ENCODE results near the gene TMEM219. TPM values are rescaled to one million over a fixed set of nuclear protein-coding genes. Genes with fewer than 3 reads are reported as not detected.

Gene TMEM219
- total and polyA plus RNA-seq, 2 donors (not counting 3 experiments of a cell fraction or from before 2014, with no cell fraction given) = 110 to 182 TPM

DNA sequence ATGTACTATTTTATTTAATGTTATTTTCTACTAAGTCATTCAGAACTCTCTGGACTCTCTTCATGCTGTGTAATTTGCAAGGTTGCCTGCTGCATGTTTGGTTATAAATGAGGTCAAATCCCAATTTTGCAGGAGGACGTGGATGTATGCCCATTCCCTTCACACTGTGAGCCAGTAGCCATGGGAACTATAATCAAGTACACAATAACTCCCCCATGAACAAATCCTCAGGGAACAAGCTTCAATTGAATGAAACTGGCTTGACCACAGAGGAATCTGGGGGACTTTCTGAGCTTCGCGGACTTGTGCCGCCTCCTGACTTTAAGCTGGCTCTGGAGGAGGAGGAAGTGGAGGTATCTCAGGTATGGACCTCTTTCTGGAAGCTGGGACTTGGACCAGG, 21.2 kb upstream of the TMEM219 start:
- POLR2A ChIA-PET = interaction anchor here (0.5 to 1.2 kb wide), 2 partner anchors 14 to 52 kb away, joined by 3 read pairs; partner anchors contain the start of gene KCTD13
- H2AFZ ChIP-seq (ENCODE audit: low read depth, low read length) = no peak overlapping the region
- no peaks in the 10 kb centered on the region for H3K36me3 ChIP-seq (ENCODE audit: control insufficient read depth in 2 of 2, extremely low read depth in 1 of 2, insufficient read depth in 2 of 2, low read length in 2 of 2)
- H3K9me3 ChIP-seq (replicated peaks; ENCODE audit: control insufficient read depth, insufficient read depth, low read length) = no peaks in the 10 kb centered on the region
- no peak overlapping the region for H3K27ac ChIP-seq (ENCODE audit: insufficient read depth, low read depth, low read length)
- H3K79me2 ChIP-seq (ENCODE audit: control insufficient read depth, insufficient read depth, low read length) = no peaks in the 10 kb centered on the region
- CTCF ChIA-PET = interaction anchor here (1.3 kb wide), 1 partner anchor 16 kb away, joined by 3 read pairs; no protein-coding TSS in a partner anchor
- H3K4me1 ChIP-seq (ENCODE audit: control insufficient read depth, extremely low read depth, insufficient read depth, low read length) = no peaks in the 10 kb centered on the region
- no TSS peak for BruUV-seq (replicated peaks)
- H3K9me1 ChIP-seq (replicated peaks; ENCODE audit: control insufficient read depth, extremely low read depth, insufficient read depth, low read length) = no peaks in the 10 kb centered on the region
- peaks cover 4 to 5% of the 10 kb centered on the region in 2 experiments for H3K27me3 ChIP-seq (ENCODE audit: control insufficient read depth in 2 of 2, insufficient read depth in 2 of 2, low read length in 2 of 2)
- dilution Hi-C loops (cut with MboI; ENCODE audit: extremely low pct_ligation_motif_present, low sequenced_read_pairs) = no loop called here
- no peak overlapping the region for H3K4me3 ChIP-seq (replicated peaks in 1 of 3; ENCODE audit: insufficient read depth in 1 of 3, low read depth in 1 of 3, low read length in 3 of 3)
- no peak overlapping the region for H3K9ac ChIP-seq (replicated peaks; ENCODE audit: extremely low read depth, insufficient read depth, low read length)
- FAIRE-seq (no peak), DNase-seq (ENCODE audit: low read depth, low spot score) (no peak)
- H4K20me1 ChIP-seq (replicated peaks; ENCODE audit: control insufficient read depth, extremely low read depth, insufficient read depth, low read length) = no peaks in the 10 kb centered on the region
- no peak overlapping the region for H3K4me2 ChIP-seq (ENCODE audit: insufficient read depth, low read length)
- intact Hi-C loops (cut with micrococcal nuclease) = no loop called here
- TF ChIP-seq GATA2 (IDR thresholded peaks at IDR 0.05; ENCODE audit: insufficient read depth, insufficient read length, low read depth, low read length) = no peak
- TF ChIP-seq POLR2AphosphoS5 (IDR thresholded peaks at IDR 0.05; ENCODE audit: insufficient read depth, low read depth, low read length) = no peak
- TF ChIP-seq FOS (IDR thresholded peaks at IDR 0.05; ENCODE audit: borderline replicate concordance, insufficient read depth, low read length) = no peak
- no peak for TF ChIP-seq POLR2A (IDR thresholded peaks at IDR 0.05; ENCODE audit: low read depth, low read length)
- no peak for TF ChIP-seq MYC (IDR thresholded peaks at IDR 0.05; ENCODE audit: low read depth, low read length)
- TF ChIP-seq JUN (IDR thresholded peaks at IDR 0.05; ENCODE audit: borderline replicate concordance, insufficient read depth, insufficient read length, low read depth) = no peak
- TF ChIP-seq, protein P1, sequence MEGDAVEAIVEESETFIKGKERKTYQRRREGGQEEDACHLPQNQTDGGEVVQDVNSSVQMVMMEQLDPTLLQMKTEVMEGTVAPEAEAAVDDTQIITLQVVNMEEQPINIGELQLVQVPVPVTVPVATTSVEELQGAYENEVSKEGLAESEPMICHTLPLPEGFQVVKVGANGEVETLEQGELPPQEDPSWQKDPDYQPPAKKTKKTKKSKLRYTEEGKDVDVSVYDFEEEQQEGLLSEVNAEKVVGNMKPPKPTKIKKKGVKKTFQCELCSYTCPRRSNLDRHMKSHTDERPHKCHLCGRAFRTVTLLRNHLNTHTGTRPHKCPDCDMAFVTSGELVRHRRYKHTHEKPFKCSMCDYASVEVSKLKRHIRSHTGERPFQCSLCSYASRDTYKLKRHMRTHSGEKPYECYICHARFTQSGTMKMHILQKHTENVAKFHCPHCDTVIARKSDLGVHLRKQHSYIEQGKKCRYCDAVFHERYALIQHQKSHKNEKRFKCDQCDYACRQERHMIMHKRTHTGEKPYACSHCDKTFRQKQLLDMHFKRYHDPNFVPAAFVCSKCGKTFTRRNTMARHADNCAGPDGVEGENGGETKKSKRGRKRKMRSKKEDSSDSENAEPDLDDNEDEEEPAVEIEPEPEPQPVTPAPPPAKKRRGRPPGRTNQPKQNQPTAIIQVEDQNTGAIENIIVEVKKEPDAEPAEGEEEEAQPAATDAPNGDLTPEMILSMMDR (IDR thresholded peaks at IDR 0.05; ENCODE audit: extremely low read depth in 1 of 2, insufficient read depth in 1 of 2, low read depth in 1 of 2, low read length in 2 of 2) = no peak
- TF ChIP-seq, protein P2, sequence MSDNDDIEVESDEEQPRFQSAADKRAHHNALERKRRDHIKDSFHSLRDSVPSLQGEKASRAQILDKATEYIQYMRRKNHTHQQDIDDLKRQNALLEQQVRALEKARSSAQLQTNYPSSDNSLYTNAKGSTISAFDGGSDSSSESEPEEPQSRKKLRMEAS (IDR thresholded peaks at IDR 0.05; ENCODE audit: insufficient read depth, insufficient read length) = no peak
- no peak for TF ChIP-seq EZH2 (IDR thresholded peaks at IDR 0.05; ENCODE audit: borderline replicate concordance, low read depth, low read length, severe bottlenecking)
